HepG2 (cell line): Measurements from ENCODE around the gene PCP4L1. TPM values are rescaled to one million over a fixed set of nuclear protein-coding genes. Genes with fewer than 3 reads are reported as not detected.

Experiments used
- BHLHE40 ChIP-seq: IDR thresholded peaks from 2 replicates; pipeline ENCODE4 v1.6.1; 2011; ENCODE audit warnings: low read length, improper control_type of control experiment
- CBX5 ChIP-seq: sonication (generic); formaldehyde crosslinking; IDR thresholded peaks from 2 replicates; pipeline ENCODE4 v1.4.0; 2020; ENCODE audit warnings: missing genetic modification reagents, borderline replicate concordance
- CCAR2 ChIP-seq: fragments of 200-400 bp; formaldehyde crosslinking; optimal IDR thresholded peaks from 2 replicates; pipeline ENCODE3; 2018; ENCODE audit warnings: low read depth, mild to moderate bottlenecking, low read length, moderate library complexity
- DNMT3B ChIP-seq: conservative IDR thresholded peaks from 2 replicates; pipeline ENCODE4 v1.6.1; 2016; ENCODE audit warnings: missing biosample characterization, control low read depth
- GFI1 ChIP-seq: sonication (generic); formaldehyde crosslinking; IDR thresholded peaks from 2 replicates; pipeline ENCODE4 v1.5.0; 2020; ENCODE audit warnings: missing genetic modification reagents, mild to moderate bottlenecking, borderline replicate concordance
- JDP2 ChIP-seq: sonication (generic); formaldehyde crosslinking; IDR thresholded peaks from 2 replicates; pipeline ENCODE4 v1.8.1; 2022; ENCODE audit warnings: missing genetic modification reagents, borderline replicate concordance
- JUN ChIP-seq: sonication (generic); formaldehyde crosslinking; IDR thresholded peaks from 2 replicates; pipeline ENCODE4 v1.4.0; 2020; ENCODE audit warnings: mild to moderate bottlenecking, missing genetic modification reagents
- KAT7 ChIP-seq: IDR thresholded peaks from 2 replicates; pipeline ENCODE4 v1.6.1; 2018; ENCODE audit warnings: borderline replicate concordance, missing compliant biosample characterization
- KLF12 ChIP-seq: sonication (generic); formaldehyde crosslinking; IDR thresholded peaks from 2 replicates; pipeline ENCODE4 v1.4.0; 2020; ENCODE audit warnings: missing genetic modification reagents, borderline replicate concordance
- MEIS1 ChIP-seq: sonication (generic); formaldehyde crosslinking; IDR thresholded peaks from 2 replicates; pipeline ENCODE4 v1.9.0; 2021; ENCODE audit warnings: mild to moderate bottlenecking, missing genetic modification reagents, moderate library complexity, borderline replicate concordance
- MTF1 ChIP-seq: sonication (generic); formaldehyde crosslinking; IDR thresholded peaks from 2 replicates; pipeline ENCODE4 v1.5.0; 2020; ENCODE audit warnings: missing genetic modification reagents
- NONO ChIP-seq, 2 experiments: fragments of 450-650 bp in 1 of 2; sonication (generic) in 1 of 2; formaldehyde crosslinking in 1 of 2; IDR thresholded peaks in 1 of 2; conservative IDR thresholded peaks in 1 of 2; 2 replicates each; pipeline versions ENCODE4 v1.6.1 to v1.8.0; 2017 to 2022; ENCODE audit warnings: mild to moderate bottlenecking in 1 of 2, missing genetic modification reagents in 1 of 2, moderate library complexity in 1 of 2
- PPARG ChIP-seq: conservative IDR thresholded peaks from 2 replicates; pipeline ENCODE4 v1.6.1; 2016; ENCODE audit warnings: missing biosample characterization, missing genetic modification reagents
- ZBTB3 ChIP-seq: sonication (generic); formaldehyde crosslinking; IDR thresholded peaks from 2 replicates; pipeline ENCODE4 v1.4.0; 2020; ENCODE audit warnings: low read depth, mild to moderate bottlenecking, moderate library complexity, missing genetic modification reagents, borderline replicate concordance
- ZNF234 ChIP-seq: sonication (generic); formaldehyde crosslinking; conservative IDR thresholded peaks from 2 replicates; pipeline ENCODE4 v1.5.1; 2020; ENCODE audit warnings: mild to moderate bottlenecking, missing genetic modification reagents
- ZNF329 ChIP-seq: sonication (generic); formaldehyde crosslinking; IDR thresholded peaks from 2 replicates; pipeline ENCODE4 v1.9.0; 2021; ENCODE audit warnings: low read depth, mild to moderate bottlenecking, missing genetic modification reagents
- ZNF839 ChIP-seq: sonication (generic); formaldehyde crosslinking; IDR thresholded peaks from 2 replicates; pipeline ENCODE4 v1.4.0; 2020; ENCODE audit warnings: missing genetic modification reagents, mild to moderate bottlenecking, borderline replicate concordance
- polyA plus RNA-seq, 8 experiments: library from polyadenylated mRNA; depleted of rRNA in 3 of 8; stranded (reverse) in 7 of 8; unstranded in 1 of 8; fragments of >200 nt; fragmentation: Illumina TruSeq in 4 of 8; extraction: Trizol in 4 of 8; gene quantifications; 2 replicates each; pipeline versions ENCODE4 v1.2.1 to v1.2.3, GENCODE V29; 2011 to 2016; ENCODE audit warnings: low read depth in 4 of 8, missing spikeins in 1 of 8, mixed read lengths in 1 of 8; ENCODE audit not compliant: insufficient read depth in 1 of 8
- total RNA-seq, 5 experiments: library from RNA; depleted of rRNA; stranded (reverse); fragments of >200 nt; fragmentation: Illumina TruSeq; extraction: Trizol; gene quantifications; 2 replicates each; pipeline ENCODE4 v1.2.3, GENCODE V29; 2016; ENCODE audit warnings: low read depth in 1 of 5
- TF ChIP-seq, protein P1 (sequence below): sonication (generic); formaldehyde crosslinking; IDR thresholded peaks from 2 replicates; pipeline ENCODE4 v1.8.1; 2023; ENCODE audit warnings: mild to moderate bottlenecking, missing genetic modification reagents
- TF ChIP-seq, protein P2 (sequence below): sonication (generic); formaldehyde crosslinking; IDR thresholded peaks from 2 replicates; pipeline ENCODE4 v1.5.0; 2020; ENCODE audit warnings: missing genetic modification reagents
- TF ChIP-seq, protein P3 (sequence below): sonication (generic); formaldehyde crosslinking; IDR thresholded peaks from 2 replicates; pipeline ENCODE4 v1.4.0; 2020; ENCODE audit warnings: missing genetic modification reagents, borderline replicate concordance
- TF ChIP-seq, protein P4 (sequence below): sonication (generic); formaldehyde crosslinking; IDR thresholded peaks from 2 replicates; pipeline ENCODE4 v1.4.0; 2020; ENCODE audit warnings: missing genetic modification reagents, borderline replicate concordance

PCP4L1 gene
- total and polyA plus RNA-seq, 2 of the 13 experiments (the other 11 are each of a cell fraction or from before 2014, with no cell fraction given), result 0.28 TPM; not detected in 1

GRCh38 chr1:161227196-161227871 is 31.2 kb upstream of the PCP4L1 start (continued):
- TF ChIP-seq, protein P1, sequence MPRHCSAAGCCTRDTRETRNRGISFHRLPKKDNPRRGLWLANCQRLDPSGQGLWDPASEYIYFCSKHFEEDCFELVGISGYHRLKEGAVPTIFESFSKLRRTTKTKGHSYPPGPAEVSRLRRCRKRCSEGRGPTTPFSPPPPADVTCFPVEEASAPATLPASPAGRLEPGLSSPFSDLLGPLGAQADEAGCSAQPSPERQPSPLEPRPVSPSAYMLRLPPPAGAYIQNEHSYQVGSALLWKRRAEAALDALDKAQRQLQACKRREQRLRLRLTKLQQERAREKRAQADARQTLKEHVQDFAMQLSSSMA (CRISPR knock-in tag), result no peak
- TF ChIP-seq NONO (IDR thresholded peaks at IDR 0.05) (no peak), NONO (CRISPR knock-in tag; conservative IDR thresholded peaks at IDR 0.05) (peak; percentile 57; the same call in 1 of the 2 replicates), MEIS1 (CRISPR knock-in tag) (no peak), DNMT3B (CRISPR knock-in tag) (no peak; the same call in 1 of the 2 replicates), ZNF329 (no peak), GFI1 (CRISPR knock-in tag) (no peak), JDP2 (CRISPR knock-in tag) (no peak), ZBTB3 (CRISPR knock-in tag) (no peak), KAT7 (CRISPR knock-in tag) (no peak), CCAR2 (no peak), KLF12 (CRISPR knock-in tag) (no peak), ZNF839 (CRISPR knock-in tag) (no peak), JUN (CRISPR knock-in tag) (no peak), BHLHE40 (no peak), CBX5 (CRISPR knock-in tag) (no peak), MTF1 (CRISPR knock-in tag) (no peak), PPARG (no peak), ZNF234 (no peak)
- TF ChIP-seq, protein P2, sequence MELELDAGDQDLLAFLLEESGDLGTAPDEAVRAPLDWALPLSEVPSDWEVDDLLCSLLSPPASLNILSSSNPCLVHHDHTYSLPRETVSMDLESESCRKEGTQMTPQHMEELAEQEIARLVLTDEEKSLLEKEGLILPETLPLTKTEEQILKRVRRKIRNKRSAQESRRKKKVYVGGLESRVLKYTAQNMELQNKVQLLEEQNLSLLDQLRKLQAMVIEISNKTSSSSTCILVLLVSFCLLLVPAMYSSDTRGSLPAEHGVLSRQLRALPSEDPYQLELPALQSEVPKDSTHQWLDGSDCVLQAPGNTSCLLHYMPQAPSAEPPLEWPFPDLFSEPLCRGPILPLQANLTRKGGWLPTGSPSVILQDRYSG, result no peak
- TF ChIP-seq, protein P3, sequence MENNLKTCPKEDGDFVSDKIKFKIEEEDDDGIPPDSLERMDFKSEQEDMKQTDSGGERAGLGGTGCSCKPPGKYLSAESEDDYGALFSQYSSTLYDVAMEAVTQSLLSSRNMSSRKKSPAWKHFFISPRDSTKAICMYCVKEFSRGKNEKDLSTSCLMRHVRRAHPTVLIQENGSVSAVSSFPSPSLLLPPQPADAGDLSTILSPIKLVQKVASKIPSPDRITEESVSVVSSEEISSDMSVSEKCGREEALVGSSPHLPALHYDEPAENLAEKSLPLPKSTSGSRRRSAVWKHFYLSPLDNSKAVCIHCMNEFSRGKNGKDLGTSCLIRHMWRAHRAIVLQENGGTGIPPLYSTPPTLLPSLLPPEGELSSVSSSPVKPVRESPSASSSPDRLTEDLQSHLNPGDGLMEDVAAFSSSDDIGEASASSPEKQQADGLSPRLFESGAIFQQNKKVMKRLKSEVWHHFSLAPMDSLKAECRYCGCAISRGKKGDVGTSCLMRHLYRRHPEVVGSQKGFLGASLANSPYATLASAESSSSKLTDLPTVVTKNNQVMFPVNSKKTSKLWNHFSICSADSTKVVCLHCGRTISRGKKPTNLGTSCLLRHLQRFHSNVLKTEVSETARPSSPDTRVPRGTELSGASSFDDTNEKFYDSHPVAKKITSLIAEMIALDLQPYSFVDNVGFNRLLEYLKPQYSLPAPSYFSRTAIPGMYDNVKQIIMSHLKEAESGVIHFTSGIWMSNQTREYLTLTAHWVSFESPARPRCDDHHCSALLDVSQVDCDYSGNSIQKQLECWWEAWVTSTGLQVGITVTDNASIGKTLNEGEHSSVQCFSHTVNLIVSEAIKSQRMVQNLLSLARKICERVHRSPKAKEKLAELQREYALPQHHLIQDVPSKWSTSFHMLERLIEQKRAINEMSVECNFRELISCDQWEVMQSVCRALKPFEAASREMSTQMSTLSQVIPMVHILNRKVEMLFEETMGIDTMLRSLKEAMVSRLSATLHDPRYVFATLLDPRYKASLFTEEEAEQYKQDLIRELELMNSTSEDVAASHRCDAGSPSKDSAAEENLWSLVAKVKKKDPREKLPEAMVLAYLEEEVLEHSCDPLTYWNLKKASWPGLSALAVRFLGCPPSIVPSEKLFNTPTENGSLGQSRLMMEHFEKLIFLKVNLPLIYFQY (CRISPR knock-in tag), result no peak
- TF ChIP-seq, protein P4, sequence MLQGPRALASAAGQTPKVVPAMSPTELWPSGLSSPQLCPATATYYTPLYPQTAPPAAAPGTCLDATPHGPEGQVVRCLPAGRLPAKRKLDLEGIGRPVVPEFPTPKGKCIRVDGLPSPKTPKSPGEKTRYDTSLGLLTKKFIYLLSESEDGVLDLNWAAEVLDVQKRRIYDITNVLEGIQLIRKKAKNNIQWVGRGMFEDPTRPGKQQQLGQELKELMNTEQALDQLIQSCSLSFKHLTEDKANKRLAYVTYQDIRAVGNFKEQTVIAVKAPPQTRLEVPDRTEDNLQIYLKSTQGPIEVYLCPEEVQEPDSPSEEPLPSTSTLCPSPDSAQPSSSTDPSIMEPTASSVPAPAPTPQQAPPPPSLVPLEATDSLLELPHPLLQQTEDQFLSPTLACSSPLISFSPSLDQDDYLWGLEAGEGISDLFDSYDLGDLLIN (CRISPR knock-in tag), result no peak
